ENCODE measurements around the gene EPHB2.

- TF ChIP-seq EZH2 (IDR thresholded peaks at IDR 0.05) (no peak), POLR2AphosphoS5 (IDR thresholded peaks at IDR 0.05; ENCODE audit: borderline replicate concordance, low read depth, low read length) (no peak)
Observed at GRCh38 chr1:22754106-22754768, 43.6 kb downstream of the EPHB2 start.

Measured in SK-N-MC (cell line).